H1 (cell line): ENCODE data around the gene COX5B. TPM values are rescaled to one million over a fixed set of nuclear protein-coding genes. Genes with fewer than 3 reads are reported as not detected.

Experiments
- polyA plus RNA-seq, 7 experiments: library from polyadenylated mRNA; depleted of rRNA in 3 of 7; stranded (reverse) in 5 of 7; unstranded in 2 of 7; fragments of >200 nt in 5 of 7; fragments of 200-250 nt in 2 of 7; gene quantifications; 1 replicate in 5 of 7; 2 replicates in 1 of 7; 4 replicates in 1 of 7; pipeline versions ENCODE4 v1.2.1 to v1.2.3, GENCODE V29; 2011 to 2013; ENCODE audit warnings: missing spikeins in 2 of 7, mixed read lengths in 2 of 7
- small RNA-seq: library from polyadenylated mRNA; stranded (forward); fragments of <200 nt; extraction: miRNeasy Mini kit (QIAGEN cat#:217004); gene quantifications from one replicate; pipeline ENCODE3, GENCODE V24; 2013; ENCODE audit not compliant: insufficient read depth
- total RNA-seq: library from RNA; stranded (reverse); fragmentation: NEBNext Ultra II Directional; extraction: Animal tissue kit (Norgen Biotek cat#: 25700); gene quantifications from 2 replicates; pipeline ENCODE4 v1.2.1, GENCODE V29; 2021

The COX5B gene
- total and polyA plus RNA-seq, 2 of the 8 experiments (the other 6 are each of a cell fraction or from before 2014, with no cell fraction given) = 233 to 468 TPM

Small RNAs within 50 kb of the gene (small RNA-seq; reads per million reads assigned to genes)
- not detected for gene RNU4-8P

Other genes with a start within 250 kb of the COX5B start
- gene ANKRD36B, start 56.2 kb upstream of the COX5B start, total RNA-seq = 5.5 and 8.5 TPM in 2 replicates
- gene ANKRD36B, start 56.2 kb upstream of the COX5B start, polyA plus RNA-seq (2011; rRNA removed) = 1.4 and 2.4 TPM in 2 replicates
- gene ACTR1B, start 18.0 kb downstream of the COX5B start, total RNA-seq = 40.7 and 43.8 TPM in 2 replicates
- 56.0 and 78.1 TPM in 2 replicates for gene ACTR1B, start 18.0 kb downstream of the COX5B start, polyA plus RNA-seq (2011; rRNA removed)
- gene C2orf92, start 23.7 kb downstream of the COX5B start, total RNA-seq = 3.7 and 5.2 TPM in 2 replicates
- gene C2orf92, start 23.7 kb downstream of the COX5B start, polyA plus RNA-seq (2011; rRNA removed) = 2.1 and 2.3 TPM in 2 replicates
- gene ZAP70, start 67.5 kb downstream of the COX5B start, total RNA-seq = not detected in 2 replicates
- gene ZAP70, start 67.5 kb downstream of the COX5B start, polyA plus RNA-seq (2011; rRNA removed) = 0.15 and 0.20 TPM in 2 replicates